Tibial nerve (tissue), 4 donors: ENCODE measurements around the gene POTEH. TPM values are rescaled to one million over a fixed set of nuclear protein-coding genes. Genes with fewer than 3 reads are reported as not detected.
"Not testable (repeated sequence)": the region's sequence is repeated elsewhere in the genome, so short reads cannot be mapped to it uniquely, and the experiment has no call there.

Experiments used
- DNase-seq, 2 donors: peaks; one replicate each; pipeline ENCODE4 v3.0.0-alpha.2; 2019; ENCODE audit warnings: low spot score in 2 of 2
- H3K27ac ChIP-seq, 4 donors: fragments of 200-600 bp; sonication (generic) in 3 of 4; one replicate each; pipeline ENCODE4 v1.5.1; 2017 to 2019; ENCODE audit warnings: mild to moderate bottlenecking in 1 of 4
- H3K27me3 ChIP-seq, 2 donors: fragments of 200-600 bp; sonication (generic) in 1 of 2; one replicate each; pipeline versions ENCODE4 v1.5.1 to v1.6.0; 2017 to 2019
- H3K36me3 ChIP-seq, 3 donors: fragments of 200-600 bp; sonication (generic); one replicate each; pipeline ENCODE4 v1.5.1; 2018 to 2019
- H3K4me1 ChIP-seq, 4 donors: fragments of 200-600 bp; sonication (generic) in 3 of 4; one replicate each; pipeline ENCODE4 v1.5.1; 2017 to 2019
- H3K4me3 ChIP-seq, 4 donors: fragments of 200-600 bp; sonication (generic) in 3 of 4; one replicate each; pipeline ENCODE4 v1.5.1; 2017 to 2019; ENCODE audit warnings: mild to moderate bottlenecking in 1 of 4, moderate library complexity in 1 of 4
- H3K9me3 ChIP-seq, 4 donors: fragments of 200-600 bp; sonication (generic) in 3 of 4; one replicate each; pipeline ENCODE4 v1.5.1; 2017 to 2019
- WGBS, 2 donors: methylation state at CpG; one replicate each; pipeline ENCODE4 v1.1.5; 2018; 5-methylcytosine and 5-hydroxymethylcytosine counted together
- total RNA-seq, 4 donors: library from RNA; depleted of rRNA; stranded (reverse); fragments of >200 nt; gene quantifications; one replicate each; pipeline ENCODE4 v1.1.0, GENCODE V29; 2016

POTEH gene
- total RNA-seq, 4 donors from 2014 or later = not detected

- not testable (repeated sequence) for H3K4me1 ChIP-seq, H3K27ac ChIP-seq, DNase-seq, H3K27me3 ChIP-seq, H3K9me3 ChIP-seq, H3K4me3 ChIP-seq, H3K36me3 ChIP-seq
- WGBS, 2 donors = no CpG with 5 or more reads among the region's 2 CpGs
These were observed 1.7 kb upstream of the POTEH start for GRCh38 chr22:15688090-15688489.

- not testable (repeated sequence) for DNase-seq, H3K36me3 ChIP-seq, H3K4me3 ChIP-seq, H3K27me3 ChIP-seq, H3K4me1 ChIP-seq, H3K27ac ChIP-seq, H3K9me3 ChIP-seq
- 84 to 88% methylated on average over 51 to 59 of the region's 77 CpGs for WGBS, 2 donors
These were observed 646 bp upstream of the POTEH start for GRCh38 chr22:15689012-15689748.

GRCh38 chr22:15713600-15713999 lies 23.8 kb downstream of the POTEH start:
- H3K4me3 ChIP-seq, H3K36me3 ChIP-seq, H3K27ac ChIP-seq, H3K4me1 ChIP-seq, H3K9me3 ChIP-seq, DNase-seq, H3K27me3 ChIP-seq: not testable (repeated sequence)
- 90 to 91% methylated on average over 4 of the region's 4 CpGs for WGBS, 2 donors

GRCh38 chr22:15714125-15714524 lies 24.3 kb downstream of the POTEH start:
- H3K4me3 ChIP-seq, DNase-seq, H3K9me3 ChIP-seq, H3K4me1 ChIP-seq, H3K36me3 ChIP-seq, H3K27me3 ChIP-seq, H3K27ac ChIP-seq: not testable (repeated sequence)
- WGBS, 2 donors = 28 to 31% methylated on average over 1 of the region's 2 CpGs

GRCh38 chr22:15721884-15722283 lies 32.1 kb downstream of the POTEH start:
- not testable (repeated sequence) for H3K27ac ChIP-seq, H3K36me3 ChIP-seq, H3K4me1 ChIP-seq, H3K9me3 ChIP-seq, H3K4me3 ChIP-seq, H3K27me3 ChIP-seq, DNase-seq
- no CpG with 5 or more reads among the region's 18 CpGs for WGBS, 2 donors

GRCh38 chr22:15729209-15729917 lies 39.5 kb downstream of the POTEH start:
- H3K27ac ChIP-seq, DNase-seq, H3K27me3 ChIP-seq, H3K4me1 ChIP-seq, H3K4me3 ChIP-seq, H3K9me3 ChIP-seq, H3K36me3 ChIP-seq: not testable (repeated sequence)
- WGBS, 2 donors = 61 to 78% methylated on average over 8 to 9 of the region's 19 CpGs

- DNase-seq, H3K27me3 ChIP-seq: not testable (repeated sequence)
- no CpG with 5 or more reads among the region's 8 CpGs for WGBS, 2 donors
These were observed 41.2 kb downstream of the POTEH start for GRCh38 chr22:15731023-15731422.

GRCh38 chr22:15734411-15734810 lies 44.6 kb downstream of the POTEH start:
- H3K4me1 ChIP-seq, H3K36me3 ChIP-seq, H3K9me3 ChIP-seq, H3K4me3 ChIP-seq, H3K27ac ChIP-seq, DNase-seq, H3K27me3 ChIP-seq: not testable (repeated sequence)
- 81% methylated on average over 4 of the region's 6 CpGs; no CpG with 5 or more reads in 1 of the 2 donors for WGBS, 2 donors

More at GRCh38 chr22:15731023-15731422, 41.2 kb downstream of the POTEH start:
- not testable (repeated sequence) for H3K36me3 ChIP-seq, H3K4me1 ChIP-seq, H3K27ac ChIP-seq, H3K4me3 ChIP-seq, H3K9me3 ChIP-seq

- H3K27ac ChIP-seq, DNase-seq, H3K36me3 ChIP-seq, H3K27me3 ChIP-seq, H3K4me1 ChIP-seq, H3K4me3 ChIP-seq, H3K9me3 ChIP-seq: not testable (repeated sequence)
- WGBS, 2 donors = 79 to 85% methylated on average over 4 of the region's 10 CpGs
These were observed 48.5 kb downstream of the POTEH start for GRCh38 chr22:15738157-15738908.

- H3K4me3 ChIP-seq, H3K27me3 ChIP-seq, H3K4me1 ChIP-seq, DNase-seq, H3K9me3 ChIP-seq, H3K27ac ChIP-seq, H3K36me3 ChIP-seq: not testable (repeated sequence)
- WGBS, 2 donors = 100% methylated on average over 2 of the region's 6 CpGs; no CpG with 5 or more reads in 1 of the 2 donors
These were observed 49.1 kb downstream of the POTEH start for GRCh38 chr22:15738909-15739391.

GRCh38 chr22:15747636-15748323 lies 58.0 kb downstream of the POTEH start:
- DNase-seq = not testable (repeated sequence)

GRCh38 chr22:15749181-15749970 lies 59.5 kb downstream of the POTEH start:
- H3K36me3 ChIP-seq, H3K9me3 ChIP-seq, H3K27ac ChIP-seq, H3K4me3 ChIP-seq, H3K27me3 ChIP-seq, DNase-seq, H3K4me1 ChIP-seq: not testable (repeated sequence)
- WGBS, 2 donors = 65 to 67% methylated on average over 32 to 41 of the region's 41 CpGs

More at GRCh38 chr22:15747636-15748323, 58.0 kb downstream of the POTEH start:
- H3K4me1 ChIP-seq, H3K9me3 ChIP-seq, H3K4me3 ChIP-seq, H3K27me3 ChIP-seq, H3K27ac ChIP-seq, H3K36me3 ChIP-seq: not testable (repeated sequence)
- 81 to 82% methylated on average over 10 to 13 of the region's 16 CpGs for WGBS, 2 donors
